HepG2 (cell line): ENCODE results near the gene NKAIN4. TPM values are rescaled to one million over a fixed set of nuclear protein-coding genes. Genes with fewer than 3 reads are reported as not detected.

Source experiments
- ARNT ChIP-seq: fragments of 450-650 bp; IDR thresholded peaks from 2 replicates; pipeline ENCODE4 v1.6.1; 2017
- ASH2L ChIP-seq: fragments of 300-600, 200-600 bp; sonication (generic); IDR thresholded peaks from 2 replicates; pipeline ENCODE4 v1.7.0; 2017; ENCODE audit warnings: low read depth, mild to moderate bottlenecking, moderate library complexity, mixed read lengths, low read length; ENCODE audit not compliant: insufficient read length
- ATF7 ChIP-seq, 2 experiments: fragments of 450-650 bp in 1 of 2; sonication (generic) in 1 of 2; formaldehyde crosslinking in 1 of 2; IDR thresholded peaks; 2 replicates each; pipeline versions ENCODE4 v1.4.0 to v1.6.1; 2016 to 2020; ENCODE audit warnings: antibody characterized with exemption in 1 of 2, mild to moderate bottlenecking in 1 of 2, missing genetic modification reagents in 1 of 2
- BCL6 ChIP-seq: IDR thresholded peaks from 2 replicates; pipeline ENCODE4 v1.6.1; 2016; ENCODE audit warnings: missing genetic modification reagents, missing compliant biosample characterization
- EZH2 ChIP-seq: conservative IDR thresholded peaks from 2 replicates; pipeline ENCODE4 v1.6.1; 2012; ENCODE audit warnings: mild to moderate bottlenecking, low read depth, low read length, moderate library complexity
- FIP1L1 ChIP-seq: fragments of 200-400 bp; formaldehyde crosslinking; IDR thresholded peaks from 2 replicates; pipeline ENCODE4 v1.6.1; 2018; ENCODE audit warnings: low read depth, mild to moderate bottlenecking, low read length, moderate library complexity, borderline replicate concordance; ENCODE audit not compliant: insufficient read depth
- FOXK1 ChIP-seq: sonication (generic); formaldehyde crosslinking; IDR thresholded peaks from 2 replicates; pipeline ENCODE4 v1.4.0; 2020; ENCODE audit warnings: low read depth, missing genetic modification reagents, borderline replicate concordance
- MED1 ChIP-seq: sonication (generic); formaldehyde crosslinking; IDR thresholded peaks from 2 replicates; pipeline ENCODE4 v1.4.0; 2020; ENCODE audit warnings: missing genetic modification reagents
- MED8 ChIP-seq: sonication (generic); formaldehyde crosslinking; IDR thresholded peaks from 2 replicates; pipeline ENCODE4 v1.8.1; 2023; ENCODE audit warnings: mild to moderate bottlenecking, missing genetic modification reagents; ENCODE audit not compliant: insufficient replicate concordance
- MNT ChIP-seq: fragments of 450-650 bp; IDR thresholded peaks from 2 replicates; pipeline ENCODE4 v1.6.1; 2016
- SCMH1 ChIP-seq: sonication (generic); formaldehyde crosslinking; IDR thresholded peaks from 2 replicates; pipeline ENCODE4 v1.9.0; 2021; ENCODE audit warnings: missing genetic modification reagents, mild to moderate bottlenecking, borderline replicate concordance
- THYN1 ChIP-seq: sonication (generic); formaldehyde crosslinking; IDR thresholded peaks from 2 replicates; pipeline ENCODE4 v1.8.1; 2023; ENCODE audit warnings: low read depth, mild to moderate bottlenecking, moderate library complexity, missing genetic modification reagents, borderline replicate concordance
- U2AF2 ChIP-seq: fragments of 200-400 bp; formaldehyde crosslinking; IDR thresholded peaks from 2 replicates; pipeline ENCODE4 v1.6.1; 2017; ENCODE audit warnings: low read depth, mild to moderate bottlenecking, low read length
- ZBTB49 ChIP-seq: sonication (generic); formaldehyde crosslinking; IDR thresholded peaks from 2 replicates; pipeline ENCODE4 v1.4.0; 2020; ENCODE audit warnings: missing genetic modification reagents, borderline replicate concordance
- ZFP41 ChIP-seq: sonication (generic); formaldehyde crosslinking; IDR thresholded peaks from 2 replicates; pipeline ENCODE4 v1.4.0; 2020; ENCODE audit warnings: mild to moderate bottlenecking, missing genetic modification reagents, borderline replicate concordance
- ZNF143 ChIP-seq: sonication (generic); formaldehyde crosslinking; IDR thresholded peaks from 2 replicates; pipeline ENCODE4 v1.4.0; 2020; ENCODE audit warnings: missing genetic modification reagents
- ZNF18 ChIP-seq: sonication (generic); formaldehyde crosslinking; IDR thresholded peaks from 2 replicates; pipeline ENCODE4 v1.8.0; 2022; ENCODE audit warnings: mild to moderate bottlenecking, missing genetic modification reagents; ENCODE audit not compliant: insufficient replicate concordance
- ZNF331 ChIP-seq: sonication (generic); formaldehyde crosslinking; IDR thresholded peaks from 2 replicates; pipeline ENCODE4 v1.4.0; 2020; ENCODE audit warnings: missing genetic modification reagents
- ZNF335 ChIP-seq: sonication (generic); formaldehyde crosslinking; IDR thresholded peaks from 2 replicates; pipeline ENCODE4 v1.4.0; 2020; ENCODE audit warnings: missing genetic modification reagents
- ZNF530 ChIP-seq: sonication (generic); formaldehyde crosslinking; IDR thresholded peaks from 2 replicates; pipeline ENCODE4 v1.5.0; 2020; ENCODE audit warnings: low read depth, mild to moderate bottlenecking, missing genetic modification reagents
- ZNF569 ChIP-seq: sonication (generic); formaldehyde crosslinking; IDR thresholded peaks from 2 replicates; pipeline ENCODE4 v1.5.0; 2020; ENCODE audit warnings: mild to moderate bottlenecking, missing genetic modification reagents, moderate library complexity, borderline replicate concordance
- ZNF644 ChIP-seq: IDR thresholded peaks from 2 replicates; pipeline ENCODE4 v1.6.1; 2016; ENCODE audit warnings: low read depth
- ZNF703 ChIP-seq: sonication (generic); formaldehyde crosslinking; IDR thresholded peaks from 2 replicates; pipeline ENCODE4 v1.5.1; 2020; ENCODE audit warnings: missing genetic modification reagents, mild to moderate bottlenecking, moderate library complexity, borderline replicate concordance
- ZNF776 ChIP-seq: sonication (generic); formaldehyde crosslinking; IDR thresholded peaks from 2 replicates; pipeline ENCODE4 v1.4.0; 2020; ENCODE audit warnings: mild to moderate bottlenecking, missing genetic modification reagents
- ZSCAN22 ChIP-seq: sonication (generic); formaldehyde crosslinking; IDR thresholded peaks from 2 replicates; pipeline ENCODE4 v1.4.0; 2020; ENCODE audit warnings: mild to moderate bottlenecking, missing genetic modification reagents
- ZZZ3 ChIP-seq: sonication (generic); formaldehyde crosslinking; IDR thresholded peaks from 2 replicates; pipeline ENCODE4 v1.4.0; 2020; ENCODE audit warnings: missing genetic modification reagents, mild to moderate bottlenecking, borderline replicate concordance
- polyA plus RNA-seq, 8 experiments: library from polyadenylated mRNA; depleted of rRNA in 3 of 8; stranded (reverse) in 7 of 8; unstranded in 1 of 8; fragments of >200 nt; fragmentation: Illumina TruSeq in 4 of 8; extraction: Trizol in 4 of 8; gene quantifications; 2 replicates each; pipeline versions ENCODE4 v1.2.1 to v1.2.3, GENCODE V29; 2011 to 2016; ENCODE audit warnings: low read depth in 4 of 8, missing spikeins in 1 of 8, mixed read lengths in 1 of 8; ENCODE audit not compliant: insufficient read depth in 1 of 8
- total RNA-seq, 5 experiments: library from RNA; depleted of rRNA; stranded (reverse); fragments of >200 nt; fragmentation: Illumina TruSeq; extraction: Trizol; gene quantifications; 2 replicates each; pipeline ENCODE4 v1.2.3, GENCODE V29; 2016; ENCODE audit warnings: low read depth in 1 of 5

The NKAIN4 gene
- total and polyA plus RNA-seq, 2 of the 13 experiments (the other 11 are each of a cell fraction or from before 2014, with no cell fraction given) = not detected

GRCh38 chr20:63235399-63235983 is 18.8 kb downstream of the NKAIN4 start, which contains the start of gene BIRC7 (continued):
- TF ChIP-seq MNT = peak; percentile 52
- peak; percentile 48; the same call in 1 of the 2 replicates for TF ChIP-seq ZNF776 (CRISPR knock-in tag)
- TF ChIP-seq ZNF644 (CRISPR knock-in tag) = no peak
- TF ChIP-seq ZNF703 (CRISPR knock-in tag) = no peak
- TF ChIP-seq ASH2L = no peak
- TF ChIP-seq ZFP41 (CRISPR knock-in tag) = peak; percentile 31; the same call in 1 of the 2 replicates
- no peak for TF ChIP-seq ZNF331 (CRISPR knock-in tag)
- 0 out of 2 replicates have a peak, but pooled peaks have one; percentile 38 for TF ChIP-seq ZNF335 (CRISPR knock-in tag)
- TF ChIP-seq THYN1 (CRISPR knock-in tag) = no peak
- TF ChIP-seq EZH2 = no peak
- TF ChIP-seq FIP1L1 = no peak
- TF ChIP-seq ZNF18 (CRISPR knock-in tag) = peak; percentile 39
- no peak for TF ChIP-seq ZSCAN22 (CRISPR knock-in tag)
- TF ChIP-seq SCMH1 (CRISPR knock-in tag) = no peak
- no peak for TF ChIP-seq ZNF569 (CRISPR knock-in tag)
- no peak for TF ChIP-seq MED1 (CRISPR knock-in tag)
- TF ChIP-seq ZZZ3 (CRISPR knock-in tag) = no peak
- no peak for TF ChIP-seq BCL6 (CRISPR knock-in tag)
- no peak for TF ChIP-seq ATF7 (IDR thresholded peaks at IDR 0.05)
- no peak for TF ChIP-seq ATF7 (CRISPR knock-in tag; IDR thresholded peaks at IDR 0.05)
- TF ChIP-seq ARNT = no peak
- TF ChIP-seq ZBTB49 (CRISPR knock-in tag) = no peak
- TF ChIP-seq U2AF2 = no peak
- TF ChIP-seq MED8 (CRISPR knock-in tag) = no peak
- 0 out of 2 replicates have a peak, but pooled peaks have one; percentile 7 for TF ChIP-seq ZNF143 (CRISPR knock-in tag)
- no peak for TF ChIP-seq FOXK1 (CRISPR knock-in tag)
- no peak for TF ChIP-seq ZNF530 (CRISPR knock-in tag)
